T-helper 2 cell (primary cell): ENCODE measurements around the gene VWA5B1.

ENCODE experiments used
- DNase-seq, 5 experiments: peaks; one replicate each; pipeline versions ENCODE4 v3.0.0 to v3.0.0-alpha.2; 2012 to 2022

VWA5B1 gene

DNA sequence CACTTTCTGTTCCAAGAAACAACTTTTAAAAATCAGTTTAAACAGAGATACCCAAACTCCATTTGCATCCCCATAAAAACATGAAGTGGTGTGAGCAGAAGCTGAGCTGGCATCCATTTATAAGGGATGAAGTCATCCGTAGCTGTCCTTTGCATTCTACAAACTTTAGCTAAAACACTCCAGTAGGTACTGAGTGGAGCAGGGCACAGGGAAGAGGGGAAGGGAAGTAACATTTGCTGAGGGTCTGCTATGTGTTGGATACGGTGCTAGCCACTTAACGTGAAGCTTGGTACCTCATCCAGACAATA, 32.9 kb downstream of the VWA5B1 start:
- no peak for DNase-seq

DNA sequence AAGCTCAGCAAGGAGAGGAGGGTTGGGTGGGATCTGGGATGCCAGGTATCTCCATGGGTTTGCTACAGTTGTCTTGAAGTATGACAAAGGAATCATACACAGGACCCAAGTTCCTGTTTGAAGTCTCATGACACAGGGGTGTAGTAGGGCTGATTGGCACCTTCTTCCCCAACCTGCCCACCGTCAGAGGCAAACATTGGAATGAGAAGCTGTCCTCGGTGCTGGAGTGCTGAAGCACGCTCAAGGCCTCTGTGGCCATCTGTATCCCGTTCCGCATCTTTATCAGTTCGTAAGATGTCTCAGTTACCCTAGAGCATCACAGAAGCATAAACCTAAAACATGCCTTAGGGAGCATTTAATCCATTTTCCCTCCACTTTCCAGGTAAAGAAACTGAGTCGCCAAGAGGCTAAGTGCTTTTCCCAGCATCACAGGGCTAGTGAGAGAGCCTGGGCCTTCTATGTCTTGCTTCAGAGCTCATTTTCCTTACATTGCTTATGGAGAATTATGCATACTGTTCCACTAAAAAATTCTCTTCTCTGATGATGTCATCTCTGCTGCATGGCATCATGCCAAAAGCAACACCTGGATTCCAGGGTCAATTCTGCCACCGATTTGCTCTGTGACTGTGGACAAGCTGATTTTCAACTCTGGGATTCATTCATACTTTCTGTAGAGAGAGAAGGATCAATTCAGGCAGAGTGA, 34.2 kb downstream of the VWA5B1 start:
- DNase-seq, result no peak

DNA sequence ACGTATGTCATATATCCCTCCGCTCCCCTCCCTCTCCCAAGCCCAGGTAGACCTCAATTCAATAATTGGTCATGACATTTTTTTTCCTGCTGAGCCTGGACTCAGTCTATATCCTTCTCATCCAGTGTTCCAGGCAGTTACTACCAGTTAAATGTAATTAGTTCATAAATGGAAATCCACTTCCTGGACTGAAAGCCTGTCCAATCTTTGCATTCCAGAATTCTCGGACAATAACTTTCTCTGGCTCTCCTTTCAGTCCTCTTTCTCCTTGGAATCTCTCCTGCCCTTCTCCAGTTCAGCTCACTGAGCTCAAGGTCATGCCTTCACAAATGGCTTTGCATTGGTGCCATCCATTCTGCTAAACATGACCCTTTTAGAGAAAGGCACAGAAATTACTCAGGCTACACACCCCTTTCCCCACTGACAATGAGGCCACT, 34.8 kb downstream of the VWA5B1 start:
- DNase-seq, result no peak

DNA sequence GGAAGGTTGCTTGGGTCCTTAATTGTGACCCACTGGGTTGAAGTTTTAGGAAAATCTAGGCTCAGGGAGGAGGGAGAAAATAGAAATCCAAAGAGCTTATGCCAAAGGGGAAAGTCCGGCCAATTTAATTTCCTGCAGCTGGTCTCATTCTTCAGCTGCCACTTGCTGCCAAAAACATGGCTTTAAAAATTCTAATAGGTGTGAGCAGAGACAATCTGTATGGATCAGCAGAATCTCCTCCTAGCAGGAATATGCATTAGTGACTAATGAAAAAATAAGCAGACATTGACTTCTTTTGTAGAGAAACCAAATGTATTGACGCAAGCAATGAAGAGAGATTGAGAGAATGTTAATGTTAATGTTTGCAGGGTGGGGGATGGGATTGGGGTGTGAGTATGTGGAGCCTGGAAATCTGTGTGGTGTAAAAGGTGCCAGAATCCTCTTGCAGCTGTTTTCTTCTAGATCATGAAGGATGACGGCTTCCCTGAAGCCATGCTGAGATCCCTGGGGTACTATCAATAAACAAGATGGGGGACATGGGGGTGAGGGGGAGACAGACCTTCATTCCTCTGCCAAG, 35.3 kb downstream of the VWA5B1 start:
- DNase-seq, result no peak

DNA sequence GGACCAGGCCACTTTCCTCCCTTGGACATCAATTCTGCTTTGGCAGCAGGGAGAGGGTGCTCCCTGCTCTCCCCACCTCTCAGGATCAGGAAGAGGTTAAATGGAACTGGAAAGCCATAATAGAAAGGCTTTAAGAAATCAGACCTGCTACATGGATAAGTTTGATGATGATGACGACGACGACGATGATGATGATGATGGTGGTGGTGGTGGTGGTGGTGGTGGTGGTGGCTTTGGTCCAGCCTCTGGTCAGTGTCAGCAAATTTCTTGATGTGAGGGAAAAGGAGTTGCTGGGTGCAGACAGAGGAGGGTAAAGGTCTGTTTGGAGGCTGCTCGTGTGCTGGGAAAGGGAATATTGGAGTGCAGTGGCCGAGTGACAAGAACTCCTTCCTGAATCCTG, 36.8 kb downstream of the VWA5B1 start:
- no peak for DNase-seq

DNA sequence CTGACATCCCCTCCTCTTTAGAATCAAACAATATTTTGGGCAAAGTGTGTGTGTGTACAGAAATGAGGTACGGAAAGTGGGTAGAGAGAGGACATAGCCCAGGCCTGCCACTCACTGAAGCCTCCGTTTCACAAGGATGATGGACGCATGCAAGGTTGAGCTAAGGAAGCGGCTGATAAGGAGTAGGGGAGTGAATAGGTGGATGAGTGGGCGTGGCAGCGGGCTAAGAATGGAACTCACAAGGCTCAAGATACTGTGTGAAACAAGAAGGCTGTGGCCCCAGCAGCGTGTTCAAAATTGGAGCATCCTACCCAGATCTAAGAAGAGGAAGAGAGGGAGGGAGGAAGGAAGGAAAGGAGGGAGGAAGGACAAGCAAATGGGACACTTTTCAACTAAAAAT, 37.5 kb downstream of the VWA5B1 start:
- DNase-seq, result no peak

DNA sequence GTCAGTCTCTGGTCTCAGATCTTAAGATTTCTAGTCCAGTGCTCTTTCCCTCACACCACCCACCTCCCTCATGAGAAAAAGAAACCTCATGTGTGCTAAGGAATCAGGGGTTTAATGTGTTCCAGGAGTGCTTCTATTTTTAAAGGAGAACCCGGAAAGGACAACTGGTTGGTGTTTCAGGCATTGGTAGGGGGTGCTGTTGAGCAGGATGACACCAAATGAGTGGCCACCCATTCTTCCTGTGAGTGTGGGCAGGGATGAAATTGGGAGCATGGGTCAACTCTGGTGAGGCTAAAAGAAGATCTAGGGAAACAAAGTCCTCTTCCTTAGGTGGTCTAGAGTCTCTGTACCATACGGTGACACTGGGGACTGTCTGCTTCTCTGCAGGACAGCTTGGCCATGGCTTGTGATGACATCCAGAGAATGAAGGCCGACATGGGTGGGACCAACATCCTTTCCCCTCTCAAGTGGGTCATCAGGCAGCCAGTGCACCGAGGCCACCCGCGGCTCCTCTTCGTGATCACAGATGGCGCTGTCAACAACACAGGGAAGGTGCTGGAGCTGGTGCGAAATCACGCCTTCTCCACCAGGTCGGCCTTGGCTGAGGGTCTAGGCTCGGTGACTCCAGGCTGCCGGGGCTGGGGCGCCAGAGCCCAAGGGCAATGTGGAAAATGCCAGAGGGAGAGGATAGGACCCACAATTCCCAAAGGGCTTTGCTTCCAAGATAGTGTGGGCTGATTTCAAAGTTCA, 39.3 kb downstream of the VWA5B1 start:
- DNase-seq, result no peak

DNA sequence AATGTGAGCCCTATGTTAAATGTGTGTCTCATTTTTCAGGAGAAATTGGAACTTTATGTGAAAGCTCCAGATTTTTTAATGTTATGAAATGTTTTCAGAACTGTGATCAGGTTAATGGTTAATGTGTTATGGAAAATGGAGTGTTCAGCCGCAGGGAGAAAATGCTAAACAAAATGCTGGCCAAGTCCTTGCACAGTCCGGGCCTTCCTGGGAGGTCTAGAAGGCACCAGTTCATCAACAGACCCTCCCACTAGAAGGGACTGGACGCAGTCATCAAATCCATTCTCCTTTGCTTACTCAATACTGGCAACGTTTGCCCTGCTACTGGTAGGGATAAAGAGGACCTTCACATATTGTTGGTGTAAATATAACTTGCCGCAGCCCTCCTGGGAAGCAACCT, 43.4 kb downstream of the VWA5B1 start:
- DNase-seq, result no peak

DNA sequence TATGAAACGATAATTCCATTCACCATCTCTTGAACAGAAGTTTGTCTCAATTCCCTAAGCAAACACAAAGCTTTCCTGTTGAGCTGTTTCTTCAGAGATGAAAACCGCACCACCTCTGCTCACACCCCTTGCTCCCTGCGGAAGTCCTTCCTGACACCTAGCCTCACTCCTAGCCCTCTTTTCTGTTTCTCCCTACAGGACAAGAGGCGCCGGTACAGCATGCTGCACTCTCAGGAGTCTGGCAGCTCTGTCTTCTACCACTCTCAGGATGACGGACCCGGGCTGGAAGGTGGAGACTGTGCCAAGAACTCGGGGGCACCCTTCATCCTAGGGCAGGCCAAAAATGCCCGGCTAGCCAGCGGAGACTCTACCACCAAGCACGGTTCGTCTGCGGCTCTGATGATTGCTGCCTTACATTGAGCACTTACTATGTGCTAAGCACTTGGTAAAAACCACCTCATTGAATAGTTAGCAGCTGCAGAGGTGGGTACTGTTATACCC, 45.5 kb downstream of the VWA5B1 start:
- no peak for DNase-seq

DNA sequence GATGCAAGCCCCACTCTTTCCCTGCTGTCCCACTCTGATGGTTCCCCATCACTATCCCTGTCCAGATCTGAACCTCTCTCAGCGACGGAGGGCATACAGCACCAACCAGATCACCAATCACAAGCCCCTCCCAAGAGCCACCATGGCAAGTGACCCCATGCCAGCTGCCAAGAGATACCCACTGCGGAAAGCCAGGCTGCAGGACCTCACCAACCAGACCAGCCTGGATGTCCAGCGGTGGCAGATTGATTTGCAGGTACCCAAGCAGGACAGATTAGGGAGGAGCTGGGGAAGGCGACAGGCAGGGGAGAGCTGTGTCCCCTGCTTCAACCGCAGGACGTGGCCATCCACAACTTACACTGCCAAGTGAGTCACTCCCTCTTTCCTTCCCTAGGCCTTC, 46.9 kb downstream of the VWA5B1 start:
- DNase-seq, result no peak

DNA sequence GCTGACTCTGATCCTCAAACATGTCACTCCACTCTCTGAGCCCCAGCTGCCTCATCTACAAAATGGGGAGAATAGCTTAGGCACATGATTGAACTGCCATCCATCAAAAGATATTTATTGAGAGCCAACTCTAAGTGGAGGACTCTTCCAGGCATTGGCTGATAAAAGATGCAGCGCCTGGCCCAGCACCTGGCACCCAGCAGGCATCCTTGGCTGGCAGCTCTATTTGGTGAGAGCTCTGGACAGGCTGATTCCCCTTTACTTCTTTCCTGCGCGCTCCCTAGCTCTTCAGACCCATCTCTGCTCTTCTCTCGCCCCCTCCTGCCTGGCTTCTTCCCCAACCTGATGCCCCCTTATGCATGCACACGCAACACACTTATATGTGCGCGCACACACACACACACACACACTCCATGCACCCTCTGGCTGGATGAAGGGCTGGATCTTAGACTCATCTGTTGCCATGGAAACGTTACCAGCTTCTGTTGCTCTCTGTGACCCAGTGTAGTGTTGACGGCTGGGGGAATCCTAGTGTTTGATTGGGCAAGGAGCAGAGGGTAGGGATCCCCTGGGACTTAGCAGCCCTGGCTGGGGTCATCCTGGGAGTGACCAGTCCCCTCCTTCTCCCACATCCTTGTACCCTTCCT, 49.3 kb downstream of the VWA5B1 start:
- no peak for DNase-seq

DNA sequence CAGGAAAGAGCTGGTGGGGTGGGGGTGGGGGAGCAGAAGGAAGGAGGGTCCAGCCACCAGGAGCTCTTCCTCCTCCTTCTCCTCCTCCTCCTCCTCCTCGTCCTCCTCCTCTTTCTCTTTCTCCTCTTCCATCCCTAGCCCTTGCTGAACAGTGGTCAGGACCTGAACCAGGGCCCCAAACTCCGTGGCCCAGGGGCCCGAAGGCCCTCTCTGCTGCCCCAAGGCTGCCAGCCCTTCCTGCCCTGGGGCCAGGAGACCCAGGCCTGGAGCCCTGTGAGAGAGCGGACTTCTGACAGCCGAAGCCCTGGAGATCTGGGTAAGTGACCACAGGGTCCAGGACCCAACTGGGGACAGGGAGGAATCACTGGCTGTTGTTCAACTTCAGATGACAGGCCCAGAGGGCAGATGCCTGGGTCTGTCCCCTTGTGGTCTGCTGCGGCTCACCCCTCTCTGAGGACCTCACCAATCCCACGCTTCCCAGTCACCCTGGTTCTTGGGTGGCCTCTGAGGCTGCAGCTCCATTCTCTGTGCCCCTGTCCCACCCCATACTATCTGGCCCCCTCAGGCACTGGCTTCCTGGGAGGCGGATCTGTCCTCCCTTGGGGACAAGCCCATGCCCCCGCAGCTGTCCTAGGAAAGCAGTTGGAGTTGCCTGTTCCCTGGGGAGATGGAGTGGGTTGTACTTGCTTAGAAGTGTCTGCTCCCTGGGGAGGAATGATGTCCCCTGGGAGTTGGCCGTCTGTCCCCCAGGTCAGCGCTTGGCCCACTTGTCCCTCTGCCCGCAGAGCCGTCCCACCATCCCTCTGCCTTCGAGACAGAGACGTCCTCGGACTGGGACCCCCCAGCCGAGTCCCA, 51.8 kb downstream of the VWA5B1 start:
- DNase-seq, result no peak

DNA sequence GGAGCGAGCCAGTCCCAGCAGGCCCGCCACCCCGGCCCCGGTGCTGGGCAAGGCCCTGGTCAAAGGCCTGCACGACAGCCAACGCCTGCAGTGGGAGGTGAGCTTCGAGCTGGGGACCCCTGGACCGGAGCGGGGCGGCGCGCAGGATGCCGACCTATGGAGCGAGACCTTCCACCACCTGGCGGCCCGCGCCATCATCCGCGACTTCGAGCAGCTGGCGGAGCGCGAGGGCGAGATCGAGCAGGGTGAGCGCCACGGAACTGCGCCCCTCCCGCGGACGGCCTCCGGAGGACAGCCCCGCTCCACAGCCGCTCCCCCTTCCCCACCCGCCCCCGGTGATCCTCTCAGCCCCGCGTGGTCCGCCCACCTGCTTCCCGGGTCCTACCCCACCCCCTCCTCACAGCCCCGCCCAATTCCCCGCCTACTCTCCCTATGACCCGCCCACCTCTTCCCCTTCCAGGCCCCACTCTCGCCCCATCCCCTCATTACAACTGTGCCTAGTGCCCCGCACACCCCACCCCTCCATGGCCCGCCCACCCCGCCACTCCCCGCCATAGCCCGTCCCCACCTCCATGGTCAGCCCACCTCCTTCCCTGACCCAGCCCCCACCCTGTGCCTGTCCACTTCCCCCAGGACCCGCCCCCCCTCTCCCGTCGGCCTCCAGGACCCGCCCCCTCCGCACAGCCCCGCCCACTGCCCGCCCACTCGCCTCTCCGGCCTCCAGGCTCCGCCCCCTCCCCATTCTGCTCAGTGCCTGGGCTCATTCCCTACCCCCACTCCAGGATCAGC, 52.7 kb downstream of the VWA5B1 start:
- DNase-seq, result peak in 3 of 5 experiments; percentile 6 to 23 (median 9)

DNA sequence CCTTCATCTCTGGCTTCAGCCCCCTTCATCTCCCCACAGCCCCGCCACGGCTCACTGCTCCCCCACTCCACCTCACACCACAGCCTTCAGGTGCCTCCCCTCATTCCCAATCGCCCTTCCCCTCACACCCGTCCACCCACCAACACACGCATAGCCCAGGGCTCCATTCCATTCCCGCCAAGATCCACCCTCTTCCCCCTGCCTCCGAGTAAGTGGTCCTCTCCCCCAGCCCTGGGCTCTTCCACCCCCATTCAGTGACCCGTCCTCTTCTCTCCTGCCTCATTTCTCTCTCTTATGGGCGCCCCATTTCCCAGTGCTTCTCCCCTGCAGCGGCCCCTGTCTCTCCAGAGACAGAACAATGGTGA, 53.2 kb downstream of the VWA5B1 start:
- no peak for DNase-seq

DNA sequence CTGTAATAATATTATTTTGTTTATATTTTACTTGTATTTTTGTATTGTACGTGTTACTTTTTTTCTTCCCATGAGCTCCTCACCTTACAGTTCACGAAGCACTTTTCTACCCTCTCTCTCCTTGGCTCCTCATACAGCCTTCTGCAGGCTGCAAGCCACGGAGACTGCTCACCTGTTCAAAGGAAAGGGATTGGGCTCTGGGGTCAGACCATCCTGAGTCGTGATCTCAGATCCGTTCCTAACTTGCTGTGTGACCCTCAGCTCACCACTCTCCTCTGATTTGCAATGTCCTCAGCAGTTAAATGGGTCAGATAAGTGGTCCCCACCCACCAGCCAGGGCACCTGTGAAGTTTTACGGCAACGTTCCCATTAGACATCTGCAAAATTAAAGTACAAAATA, 54.1 kb downstream of the VWA5B1 start:
- DNase-seq, result no peak

DNA sequence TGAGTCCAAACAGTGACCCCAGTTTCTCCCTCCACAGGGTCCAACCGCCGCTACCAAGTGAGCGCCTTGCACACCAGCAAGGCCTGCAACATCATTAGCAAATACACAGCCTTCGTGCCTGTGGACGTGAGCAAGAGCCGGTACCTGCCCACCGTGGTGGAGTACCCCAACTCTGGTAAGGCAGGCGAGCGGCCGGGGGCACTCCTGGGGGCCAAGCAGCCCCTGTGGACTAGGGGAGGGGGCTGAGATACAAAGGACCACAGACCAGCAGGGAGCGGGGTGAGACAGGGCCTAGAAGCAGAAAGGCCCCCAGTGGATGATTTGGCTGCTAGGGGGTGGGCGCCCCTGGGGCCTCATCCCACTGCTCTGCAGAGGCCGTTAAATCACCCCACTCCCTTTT, 54.7 kb downstream of the VWA5B1 start:
- no peak for DNase-seq

DNA sequence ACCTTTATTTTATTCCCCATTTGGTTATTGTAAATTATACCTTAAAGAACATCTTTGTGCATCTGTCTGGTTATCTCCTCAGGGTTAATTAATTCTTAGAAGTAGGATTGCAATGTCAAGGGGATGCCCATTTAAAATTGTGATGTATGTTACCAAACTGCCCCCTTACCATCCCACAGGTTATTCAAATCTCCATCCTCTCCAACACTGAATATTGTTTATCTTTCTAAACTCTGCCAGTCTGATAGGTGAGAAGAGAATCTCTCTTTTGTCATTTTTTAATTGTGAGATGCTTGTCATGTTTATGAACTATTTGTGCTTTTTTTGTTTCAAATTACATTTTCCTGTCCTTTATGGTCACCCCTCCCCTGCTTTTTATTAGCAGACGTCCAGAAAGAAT, 55.8 kb downstream of the VWA5B1 start:
- DNase-seq, result no peak

DNA sequence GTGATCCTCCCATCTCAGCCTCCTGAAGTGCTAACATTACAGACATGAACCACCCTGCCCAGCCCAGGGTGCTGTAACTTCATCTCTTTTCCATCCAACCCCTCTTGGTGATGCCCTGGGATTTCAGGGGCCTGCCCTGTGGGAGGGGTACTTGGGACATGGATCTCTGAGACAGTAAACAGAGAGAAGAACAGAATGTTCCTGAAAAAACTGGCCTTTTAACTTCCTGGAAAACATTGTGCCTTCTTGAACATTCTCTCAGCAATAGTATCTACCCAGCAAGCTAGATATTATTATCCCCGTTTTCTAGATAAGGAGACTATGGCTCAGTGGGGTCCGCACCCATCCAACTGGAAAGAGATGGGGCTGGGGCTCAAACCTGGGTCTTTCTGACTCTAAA, 57.0 kb downstream of the VWA5B1 start:
- no peak for DNase-seq

DNA sequence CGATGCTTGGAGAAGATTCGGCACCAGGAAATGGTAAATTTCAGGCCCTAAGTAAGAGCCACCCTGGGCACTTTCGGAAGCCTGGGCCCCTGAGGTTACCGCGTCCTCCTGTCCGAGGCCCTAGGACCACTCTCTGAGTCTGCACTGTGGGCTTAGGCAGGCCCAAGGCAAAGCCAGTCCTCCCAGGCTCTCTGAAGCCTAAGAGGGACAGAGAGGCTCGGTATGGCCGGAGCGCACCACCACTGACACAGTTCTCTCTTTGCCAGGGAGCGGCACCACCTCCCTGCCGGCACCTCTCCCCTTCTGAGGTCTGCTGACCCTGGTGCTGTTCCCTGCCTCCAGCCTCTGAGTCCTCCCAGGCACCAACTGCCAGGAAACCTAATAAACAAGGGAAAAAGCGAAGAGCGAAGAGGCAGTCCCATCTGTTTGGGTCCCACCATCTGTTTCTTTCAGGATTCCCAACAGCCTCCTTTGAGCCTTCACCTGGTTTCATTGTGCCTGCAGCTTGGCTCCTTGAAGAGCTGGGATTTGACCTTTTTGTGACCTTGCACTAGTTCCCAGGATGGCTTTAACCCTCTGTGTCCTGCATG, 57.7 kb downstream of the VWA5B1 start:
- no peak for DNase-seq

DNA sequence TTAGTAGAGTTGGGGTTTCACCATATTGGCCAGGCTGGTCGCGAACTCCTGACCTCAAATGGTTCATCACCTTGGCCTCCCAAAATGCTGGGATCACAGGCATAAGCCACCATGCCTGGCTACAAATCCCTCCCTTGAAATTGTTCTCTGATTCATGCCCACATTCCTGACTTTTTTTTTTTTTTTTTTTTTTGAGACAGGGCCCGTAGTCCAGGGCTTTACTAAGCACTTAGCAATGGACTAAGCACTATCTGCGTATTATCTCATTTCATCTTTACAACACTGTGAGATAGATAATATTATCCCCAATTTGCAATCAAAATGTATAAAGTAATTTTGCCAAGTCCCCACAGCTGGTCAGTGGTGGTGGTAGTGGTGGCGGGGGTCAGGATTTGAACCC, 58.9 kb downstream of the VWA5B1 start:
- DNase-seq, result no peak

DNA sequence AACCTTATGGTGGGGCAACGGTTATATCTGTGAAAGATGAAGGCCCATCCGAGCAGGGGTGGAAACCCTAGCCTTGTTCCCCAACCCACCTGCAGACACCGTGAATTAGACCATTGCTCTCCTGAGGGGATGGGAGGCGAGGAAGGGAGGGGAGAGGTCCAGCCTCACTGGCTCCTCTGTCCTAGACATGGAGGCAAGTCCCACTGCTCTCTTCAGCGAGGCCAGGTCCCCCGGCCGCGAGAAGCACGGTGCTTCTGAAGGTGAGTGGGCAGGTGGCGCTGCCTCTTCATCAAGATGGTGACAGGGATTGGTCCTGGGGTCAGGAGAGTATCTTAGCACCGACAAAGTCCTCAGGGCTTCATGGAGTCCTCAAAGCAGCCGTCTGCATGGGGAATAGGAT, 59.3 kb downstream of the VWA5B1 start:
- no peak for DNase-seq

DNA sequence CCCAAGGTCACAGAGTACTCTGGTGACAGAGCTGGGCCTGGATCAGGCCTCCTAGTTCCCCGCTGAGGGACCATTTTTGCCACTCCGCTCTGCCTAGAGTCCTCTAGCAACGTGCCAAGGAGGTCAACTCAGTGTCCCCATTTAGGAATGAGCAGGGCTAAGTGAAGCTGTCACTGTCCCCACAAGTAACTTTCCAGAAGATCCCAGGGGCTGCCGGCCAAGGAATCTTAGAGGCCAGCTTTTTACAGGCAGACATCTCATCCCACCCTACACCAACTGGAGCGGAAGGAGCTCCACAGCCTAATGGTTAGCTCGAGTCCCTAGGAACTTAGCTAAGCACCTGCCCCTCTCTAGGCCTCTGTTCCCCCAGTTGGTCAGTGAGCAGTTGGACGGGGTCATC, 59.7 kb downstream of the VWA5B1 start:
- no peak for DNase-seq
